HL-60 (cell line): ENCODE results near the gene FAH.

Experiments
- DNase-seq, 2 experiments: peaks; one replicate each; pipeline ENCODE4 v3.0.0-alpha.2; 2010 to 2020; ENCODE audit warnings: low read depth in 1 of 2, low spot score in 1 of 2
- H3K27ac ChIP-seq: fragments of 250-450 bp; sonication (Bioruptor Pico); replicated peaks from 2 replicates; pipeline ENCODE4 v1.5.1; 2020; ENCODE audit warnings: mild to moderate bottlenecking, moderate library complexity
- H3K27me3 ChIP-seq: fragments of 250-450 bp; sonication (Bioruptor Pico); 2 replicates; pipeline ENCODE4 v1.5.1; 2021; ENCODE audit warnings: mild to moderate bottlenecking, moderate library complexity; ENCODE audit not compliant: insufficient read depth, poor library complexity, severe bottlenecking
- H3K4me3 ChIP-seq: replicated peaks from 2 replicates; pipeline ENCODE4 v1.5.1; 2011; ENCODE audit warnings: mild to moderate bottlenecking, control low read depth, low read length; ENCODE audit not compliant: insufficient read depth
- CTCF ChIP-seq: IDR thresholded peaks from one replicate; pipeline ENCODE4 v1.5.1; 2011; ENCODE audit warnings: low read length, control low read depth, inconsistent platforms; ENCODE audit not compliant: insufficient read depth
- GABPA ChIP-seq: IDR thresholded peaks from 2 replicates; pipeline ENCODE4 v1.6.1; 2012; ENCODE audit warnings: low read depth
- POLR2AphosphoS5 ChIP-seq: IDR thresholded peaks from 2 replicates; pipeline ENCODE4 v1.6.1; 2012; ENCODE audit warnings: low read depth
- REST ChIP-seq: IDR thresholded peaks from 2 replicates; pipeline ENCODE4 v1.6.1; 2012; ENCODE audit warnings: low read depth; ENCODE audit not compliant: insufficient replicate concordance
- SPI1 ChIP-seq: IDR thresholded peaks from 2 replicates; pipeline ENCODE4 v1.6.1; 2012; ENCODE audit warnings: low read depth, mild to moderate bottlenecking, borderline replicate concordance

FAH gene

GRCh38 chr15:80228959-80229610, 76.3 kb downstream of the FAH start:
- Histone ChIP-seq H3K4me3 (no peak overlapping the region), H3K27me3 (no peaks in the 10 kb centered on the region), H3K27ac (no peak overlapping the region)
- TF ChIP-seq GABPA (no peak), REST (no peak), POLR2AphosphoS5 (no peak), CTCF (no peak)
- DNase-seq = no peak

- TF ChIP-seq POLR2AphosphoS5 (no peak), GABPA (no peak), SPI1 (no peak), CTCF (no peak), REST (no peak)
- Histone ChIP-seq H3K4me3 (no peak overlapping the region), H3K27me3 (no peaks in the 10 kb centered on the region), H3K27ac (no peak overlapping the region)
- DNase-seq = no peak
These were observed 78.6 kb downstream of the FAH start for GRCh38 chr15:80231371-80231770.

GRCh38 chr15:80233581-80233980, 80.8 kb downstream of the FAH start:
- Histone ChIP-seq H3K27ac (no peak overlapping the region), H3K4me3 (no peak overlapping the region), H3K27me3 (no peaks in the 10 kb centered on the region)
- no peak for DNase-seq
- TF ChIP-seq SPI1 = no peak
- no peak for TF ChIP-seq POLR2AphosphoS5
- no peak for TF ChIP-seq CTCF
- TF ChIP-seq REST = no peak
- TF ChIP-seq GABPA = no peak
